ENCODE measurements around the gene KCTD13. TPM values are rescaled to one million over a fixed set of nuclear protein-coding genes. Genes with fewer than 3 reads are reported as not detected.
"Not testable (repeated sequence)": the region's sequence is repeated elsewhere in the genome, so short reads cannot be mapped to it uniquely, and the experiment has no call there.

KCTD13 gene
- total and polyA plus RNA-seq, 2 donors from 2014 or later = 9.9 to 25.8 TPM

- intact Hi-C loops (cut with DNase I) = no loop called here
- no peaks in the 10 kb centered on the region for H3K9me3 ChIP-seq (ENCODE audit: control insufficient read depth in 2 of 3, insufficient read depth in 1 of 3, low read length in 3 of 3)
- FAIRE-seq = no peak
- no peak overlapping the region for H3K9ac ChIP-seq (ENCODE audit: low read length in 3 of 3)
- no peak overlapping the region for H3K4me3 ChIP-seq (ENCODE audit: low read length in 3 of 3)
- peak in 1 of 5 donors; percentile 32 for DNase-seq
- no peak for TF ChIP-seq CTCF (IDR thresholded peaks at IDR 0.05; ENCODE audit: borderline replicate concordance, extremely low read depth, insufficient read depth)
- H3K36me3 ChIP-seq (ENCODE audit: control insufficient read depth in 2 of 3, insufficient read depth in 3 of 3, low read length in 3 of 3) = no peaks in the 10 kb centered on the region
- H3K27ac ChIP-seq (ENCODE audit: low read depth in 2 of 2, low read length in 2 of 2) = no peak overlapping the region
- H3K27me3 ChIP-seq (ENCODE audit: control insufficient read depth, insufficient read depth, low read length) = no peaks in the 10 kb centered on the region
- H3K4me1 ChIP-seq (ENCODE audit: control insufficient read depth in 2 of 3, insufficient read depth in 2 of 3, low read depth in 1 of 3, low read length in 3 of 3) = no peaks in the 10 kb centered on the region
Measured at GRCh38 chr16:29891525-29892457, 34.2 kb downstream of the KCTD13 start.

- H3K4me3 ChIP-seq (ENCODE audit: low read length in 3 of 3); FAIRE-seq; DNase-seq; H3K27me3 ChIP-seq (ENCODE audit: control insufficient read depth, insufficient read depth, low read length); H3K4me1 ChIP-seq (ENCODE audit: control insufficient read depth in 2 of 3, insufficient read depth in 2 of 3, low read depth in 1 of 3, low read length in 3 of 3); H3K9ac ChIP-seq (ENCODE audit: low read length in 3 of 3); intact Hi-C loops (cut with DNase I); H3K9me3 ChIP-seq (ENCODE audit: control insufficient read depth in 2 of 3, insufficient read depth in 1 of 3, low read length in 3 of 3); H3K27ac ChIP-seq (ENCODE audit: low read depth in 2 of 2, low read length in 2 of 2); H3K36me3 ChIP-seq (ENCODE audit: control insufficient read depth in 2 of 3, insufficient read depth in 3 of 3, low read length in 3 of 3): not testable (repeated sequence)
Measured at GRCh38 chr16:29889372-29889771, 36.7 kb downstream of the KCTD13 start.

GRCh38 chr16:29883987-29884386, 42.0 kb downstream of the KCTD13 start:
- TF ChIP-seq CTCF (IDR thresholded peaks at IDR 0.05; ENCODE audit: borderline replicate concordance, extremely low read depth, insufficient read depth) = no peak
- Histone ChIP-seq H3K9ac (ENCODE audit: low read length in 3 of 3) (no peak overlapping the region), H3K4me3 (ENCODE audit: low read length in 3 of 3) (no peak overlapping the region), H3K4me1 (ENCODE audit: control insufficient read depth in 2 of 3, insufficient read depth in 2 of 3, low read depth in 1 of 3, low read length in 3 of 3) (no peaks in the 10 kb centered on the region), H3K27ac (ENCODE audit: low read depth in 2 of 2, low read length in 2 of 2) (no peak overlapping the region), H3K36me3 (ENCODE audit: control insufficient read depth in 2 of 3, insufficient read depth in 3 of 3, low read length in 3 of 3) (no peaks in the 10 kb centered on the region), H3K9me3 (ENCODE audit: control insufficient read depth in 2 of 3, insufficient read depth in 1 of 3, low read length in 3 of 3) (no peaks in the 10 kb centered on the region), H3K27me3 (ENCODE audit: control insufficient read depth, insufficient read depth, low read length) (no peaks in the 10 kb centered on the region)
- DNase-seq (no peak), FAIRE-seq (no peak)
- intact Hi-C loops (cut with DNase I) = no loop called here

- FAIRE-seq (no peak), DNase-seq (no peak)
- Histone ChIP-seq H3K9me3 (ENCODE audit: control insufficient read depth in 2 of 3, insufficient read depth in 1 of 3, low read length in 3 of 3) (no peaks in the 10 kb centered on the region), H3K9ac (ENCODE audit: low read length in 3 of 3) (no peak overlapping the region), H3K27ac (ENCODE audit: low read depth in 2 of 2, low read length in 2 of 2) (no peak overlapping the region), H3K4me1 (ENCODE audit: control insufficient read depth in 2 of 3, insufficient read depth in 2 of 3, low read depth in 1 of 3, low read length in 3 of 3) (no peaks in the 10 kb centered on the region), H3K4me3 (ENCODE audit: low read length in 3 of 3) (no peak overlapping the region), H3K36me3 (ENCODE audit: control insufficient read depth in 2 of 3, insufficient read depth in 3 of 3, low read length in 3 of 3) (no peaks in the 10 kb centered on the region), H3K27me3 (ENCODE audit: control insufficient read depth, insufficient read depth, low read length) (peaks cover 8% of the 10 kb centered on the region)
- no peak for TF ChIP-seq CTCF (IDR thresholded peaks at IDR 0.05; ENCODE audit: borderline replicate concordance, extremely low read depth, insufficient read depth)
- intact Hi-C loops (cut with DNase I) = no loop called here
Measured at GRCh38 chr16:29881050-29881449, 45.0 kb downstream of the KCTD13 start.
